GM12878 (cell line): ENCODE measurements around the gene DCTN5. TPM values are rescaled to one million over a fixed set of nuclear protein-coding genes. Genes with fewer than 3 reads are reported as not detected.

ENCODE experiments used
- ATAC-seq: fragments of 200-7000 bp; cut with Tn5 transposase; 3 replicates; pipeline ENCODE4 v1.9.1; 2020; ENCODE audit warnings: mild to moderate bottlenecking, moderate library complexity
- BruUV-seq: library from RNA; stranded (reverse); fragments of 400-500 nt; replicated peaks from 2 replicates; lab custom pipeline; 2021; lab: Mats Ljungman, UMichigan
- CTCF ChIA-PET: fragments of 300-600 bp; sonication (Branson Sonifier 250); formaldehyde crosslinking; extraction: SDS; loops from one replicate; lab custom pipeline; 2021; ENCODE audit warnings: inconsistent platforms; lab: Yijun Ruan, JAX
- POLR2A ChIA-PET: fragments of 350-600 bp; formaldehyde crosslinking; extraction: SDS; loops from one replicate; lab custom pipeline; 2021; ENCODE audit warnings: inconsistent platforms; lab: Charles Lee
- RAD21 ChIA-PET: fragments of 300-600 bp; sonication (Branson Sonifier 250); formaldehyde crosslinking; loops from one replicate; lab custom pipeline; 2023; ENCODE audit warnings: antibody characterized with exemption; ENCODE audit not compliant: unreplicated experiment; lab: Charles Lee
- SMC1A ChIA-PET: fragments of 300-600 bp; sonication (Branson Sonifier 250); formaldehyde crosslinking; loops from one replicate; lab custom pipeline; 2023; ENCODE audit not compliant: unreplicated experiment, uncharacterized antibody; lab: Charles Lee
- DNase-seq: peaks from one replicate; pipeline ENCODE4 v3.0.0-alpha.2; 2011; ENCODE audit warnings: low read depth, low spot score
- FAIRE-seq: peaks from 3 replicates; lab custom pipeline; 2011; peaks lifted over from hg19 to GRCh38; lab: Jason Lieb, UNC
- H2AFZ ChIP-seq: 2 replicates; pipeline ENCODE4 v1.6.0; 2011; ENCODE audit warnings: low read depth, low read length, control low read depth; ENCODE audit not compliant: control insufficient read depth
- H3K27ac ChIP-seq: 2 replicates; pipeline ENCODE4 v1.5.1; 2011; ENCODE audit warnings: control low read depth; ENCODE audit not compliant: control insufficient read depth, insufficient read depth
- H3K27me3 ChIP-seq, 2 experiments: replicated peaks in 1 of 2; 2 replicates each; pipeline versions ENCODE4 v1.6.0 to v1.6.1; 2011; ENCODE audit warnings: low read length in 1 of 2; ENCODE audit not compliant: control insufficient read depth in 2 of 2, insufficient read depth in 2 of 2
- H3K36me3 ChIP-seq, 2 experiments: 2 replicates each; pipeline ENCODE4 v1.5.1; 2011; ENCODE audit warnings: low read length in 1 of 2; ENCODE audit not compliant: control insufficient read depth in 2 of 2, insufficient read depth in 2 of 2
- H3K4me1 ChIP-seq: 2 replicates; pipeline ENCODE4 v1.6.1; 2011; ENCODE audit warnings: mild to moderate bottlenecking, low read length, moderate library complexity, mixed read lengths; ENCODE audit not compliant: control insufficient read depth, insufficient read depth
- H3K4me2 ChIP-seq: 2 replicates; pipeline ENCODE4 v1.6.0; 2011; ENCODE audit warnings: control low read depth; ENCODE audit not compliant: control insufficient read depth, insufficient read depth
- H3K4me3 ChIP-seq: fragments of 200-600 bp; sonication (generic); 2 replicates; pipeline ENCODE4 v1.5.1; 2016
- H3K79me2 ChIP-seq: 2 replicates; pipeline ENCODE4 v1.6.0; 2011; ENCODE audit warnings: low read length; ENCODE audit not compliant: control insufficient read depth, insufficient read depth
- H3K9ac ChIP-seq: 2 replicates; pipeline ENCODE4 v1.8.0; 2011; ENCODE audit warnings: low read length, control low read depth, mixed read lengths; ENCODE audit not compliant: control insufficient read depth, insufficient read depth
- H3K9me3 ChIP-seq: replicated peaks from 3 replicates; pipeline ENCODE4 v1.5.1; 2011; ENCODE audit warnings: mild to moderate bottlenecking, low read length; ENCODE audit not compliant: control insufficient read depth, insufficient read depth
- H4K20me1 ChIP-seq: 2 replicates; pipeline ENCODE4 v1.6.0; 2011; ENCODE audit not compliant: control insufficient read depth, insufficient read depth
- BRCA1 ChIP-seq: IDR thresholded peaks from 2 replicates; pipeline ENCODE4 v1.6.1; 2011; ENCODE audit warnings: low read depth, low read length, improper control_type of control experiment
- CBFB ChIP-seq: IDR thresholded peaks from 2 replicates; pipeline ENCODE4 v1.6.1; 2016; ENCODE audit warnings: antibody characterized with exemption, low read depth
- CBX3 ChIP-seq: fragments of 200-600 bp; sonication (generic); IDR thresholded peaks from 2 replicates; pipeline ENCODE4 v1.6.1; 2016; ENCODE audit warnings: low read depth, borderline replicate concordance
- CREM ChIP-seq: IDR thresholded peaks from 2 replicates; pipeline ENCODE4 v1.6.1; 2014; ENCODE audit warnings: antibody characterized with exemption, low read depth
- EP300 ChIP-seq, 2 experiments: fragments of 150-350 bp in 1 of 2; IDR thresholded peaks; 2 replicates each; pipeline ENCODE4 v1.6.1; 2011 to 2012; ENCODE audit warnings: low read depth in 2 of 2, low read length in 2 of 2, borderline replicate concordance in 1 of 2, improper control_type of control experiment in 1 of 2, inconsistent platforms in 1 of 2; ENCODE audit not compliant: control insufficient read depth in 1 of 2
- IKZF1 ChIP-seq: fragments of 450-650 bp; conservative IDR thresholded peaks from 2 replicates; pipeline ENCODE4 v1.6.1; 2017; ENCODE audit warnings: antibody characterized with exemption, mild to moderate bottlenecking
- IRF4 ChIP-seq: IDR thresholded peaks from 2 replicates; pipeline ENCODE4 v1.6.1; 2011; ENCODE audit warnings: low read depth, low read length
- MYC ChIP-seq: IDR thresholded peaks from 2 replicates; pipeline ENCODE4 v1.6.1; 2011; ENCODE audit warnings: mild to moderate bottlenecking, low read length, moderate library complexity, inconsistent platforms; ENCODE audit not compliant: insufficient read depth, insufficient replicate concordance, insufficient read length, severe bottlenecking
- RAD51 ChIP-seq: fragments of 450-650 bp; IDR thresholded peaks from 2 replicates; pipeline ENCODE4 v1.6.1; 2016; ENCODE audit warnings: moderate library complexity, mild to moderate bottlenecking, inconsistent platforms
- RELA ChIP-seq: fragments of 450-650 bp; IDR thresholded peaks from 2 replicates; pipeline ENCODE4 v1.8.0; 2014; ENCODE audit warnings: borderline replicate concordance; ENCODE audit not compliant: partially characterized antibody
- RUNX3 ChIP-seq: IDR thresholded peaks from 2 replicates; pipeline ENCODE4 v1.6.1; 2012; ENCODE audit warnings: low read length, inconsistent platforms
- SMARCA5 ChIP-seq: fragments of 450-650 bp; IDR thresholded peaks from 2 replicates; pipeline ENCODE4 v1.6.1; 2017; ENCODE audit warnings: mild to moderate bottlenecking
- SP1 ChIP-seq: IDR thresholded peaks from one replicate; pipeline ENCODE4 v1.6.1; 2011; ENCODE audit warnings: low read depth, low read length
- SREBF2 ChIP-seq: IDR thresholded peaks from 2 replicates; pipeline ENCODE4 v1.6.1; 2012; ENCODE audit warnings: mild to moderate bottlenecking, low read length
- TAF1 ChIP-seq: IDR thresholded peaks from 2 replicates; pipeline ENCODE4 v1.6.1; 2011; ENCODE audit warnings: mild to moderate bottlenecking, low read depth, low read length, borderline replicate concordance
- TARDBP ChIP-seq: IDR thresholded peaks from 2 replicates; pipeline ENCODE4 v1.6.1; 2016; ENCODE audit warnings: borderline replicate concordance
- WGBS: methylation state at CpG from one replicate; pipeline ENCODE4 v1.1.6; 2016; ENCODE audit warnings: low lambda C conversion rate; ENCODE audit not compliant: insufficient replicate concordance, insufficient coverage; ENCODE audit errors: missing lambda C conversion rate; 5-methylcytosine and 5-hydroxymethylcytosine counted together
- in situ Hi-C: fragments of 300-500 bp; cut with MboI; formaldehyde crosslinking; loops from 9 replicates; pipeline ENCODE4 v1.14.3; 2018; ENCODE audit warnings: mixed read lengths
- intact Hi-C: fragments of 100-400 bp; cut with micrococcal nuclease; formaldehyde crosslinking; loops from one replicate; pipeline ENCODE4 v1.14.2; 2022; ENCODE audit not compliant: unreplicated experiment
- polyA plus RNA-seq, 11 experiments: library from polyadenylated mRNA; depleted of rRNA in 4 of 11; unstranded in 6 of 11; stranded (reverse) in 5 of 11; fragments of >200 nt; fragmentation: Nextera tagmentation in 4 of 11; fragmentation: Illumina TruSeq in 1 of 11; extraction: Ambion mirVana in 4 of 11; extraction: Trizol in 1 of 11; gene quantifications; 1 replicate in 1 of 11; 2 replicates in 10 of 11; pipeline versions ENCODE4 v1.2.1 to v1.2.3, GENCODE V29; 2011 to 2016; ENCODE audit warnings: inconsistent platforms in 2 of 11, missing spikeins in 2 of 11, low read depth in 1 of 11
- total RNA-seq, 4 experiments: library from RNA; depleted of rRNA in 3 of 4; stranded (reverse); fragments of >200 nt in 3 of 4; fragmentation: Illumina TruSeq in 1 of 4; extraction: Trizol in 1 of 4; gene quantifications; 2 replicates each; pipeline versions ENCODE4 v1.2.1 to v1.2.3, GENCODE V29; 2013 to 2021
- TF ChIP-seq, protein P1 (sequence below): IDR thresholded peaks from 2 replicates; pipeline ENCODE4 v1.6.1; 2011; ENCODE audit warnings: mild to moderate bottlenecking, low read depth, low read length, moderate library complexity; ENCODE audit not compliant: insufficient replicate concordance
- TF ChIP-seq, protein P2 (sequence below): fragments of 450-650 bp; IDR thresholded peaks from 2 replicates; pipeline ENCODE4 v1.6.1; 2017; ENCODE audit warnings: mild to moderate bottlenecking

The DCTN5 gene
- total and polyA plus RNA-seq, 10 of the 15 experiments (the other 5 are each of a cell fraction or from before 2014, with no cell fraction given) = 49.1 to 153 (median 81.4) TPM

DNA sequence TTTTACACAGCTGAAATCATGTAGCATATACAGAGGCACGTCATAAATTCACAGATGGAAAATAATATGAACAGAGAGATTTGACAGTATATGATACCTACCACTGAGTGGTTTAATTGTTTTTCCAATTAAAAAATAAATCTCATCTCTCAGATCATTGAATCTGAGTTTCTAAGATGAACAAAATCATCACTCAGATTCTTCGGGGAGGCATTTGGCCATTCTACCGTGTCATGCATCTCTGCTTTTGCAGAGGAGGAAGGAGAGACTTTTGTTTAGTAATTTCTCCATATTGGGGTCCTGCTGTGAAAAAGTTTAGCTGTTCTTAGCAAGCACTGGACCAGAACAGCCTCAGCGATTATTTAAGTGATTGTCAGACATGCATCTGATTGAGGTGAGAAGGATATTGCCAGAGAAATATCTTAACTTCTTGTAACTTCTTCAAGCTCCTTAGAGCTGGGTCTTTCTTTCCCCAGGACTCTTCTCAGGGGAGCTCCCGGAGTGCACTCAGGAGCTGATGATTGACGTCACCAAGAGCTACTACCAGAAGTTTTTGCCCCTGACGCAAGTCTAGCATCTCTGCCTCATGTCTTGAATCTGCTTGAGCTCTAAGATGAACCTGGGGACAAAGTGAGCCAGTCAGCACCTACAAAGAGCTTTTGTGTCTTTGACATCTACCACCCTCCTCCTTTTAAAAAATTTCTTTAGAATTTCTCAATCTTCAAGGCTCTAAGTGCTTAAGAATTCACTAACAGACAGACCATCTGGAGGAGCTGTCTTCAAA, 25.5 kb downstream of the DCTN5 start (continued):
- TF ChIP-seq, protein P1, sequence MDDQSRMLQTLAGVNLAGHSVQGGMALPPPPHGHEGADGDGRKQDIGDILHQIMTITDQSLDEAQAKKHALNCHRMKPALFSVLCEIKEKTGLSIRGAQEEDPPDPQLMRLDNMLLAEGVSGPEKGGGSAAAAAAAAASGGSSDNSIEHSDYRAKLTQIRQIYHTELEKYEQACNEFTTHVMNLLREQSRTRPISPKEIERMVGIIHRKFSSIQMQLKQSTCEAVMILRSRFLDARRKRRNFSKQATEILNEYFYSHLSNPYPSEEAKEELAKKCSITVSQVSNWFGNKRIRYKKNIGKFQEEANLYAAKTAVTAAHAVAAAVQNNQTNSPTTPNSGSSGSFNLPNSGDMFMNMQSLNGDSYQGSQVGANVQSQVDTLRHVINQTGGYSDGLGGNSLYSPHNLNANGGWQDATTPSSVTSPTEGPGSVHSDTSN = no peak
- TF ChIP-seq RUNX3 = no peak
- TF ChIP-seq IRF4 = no peak

DNA sequence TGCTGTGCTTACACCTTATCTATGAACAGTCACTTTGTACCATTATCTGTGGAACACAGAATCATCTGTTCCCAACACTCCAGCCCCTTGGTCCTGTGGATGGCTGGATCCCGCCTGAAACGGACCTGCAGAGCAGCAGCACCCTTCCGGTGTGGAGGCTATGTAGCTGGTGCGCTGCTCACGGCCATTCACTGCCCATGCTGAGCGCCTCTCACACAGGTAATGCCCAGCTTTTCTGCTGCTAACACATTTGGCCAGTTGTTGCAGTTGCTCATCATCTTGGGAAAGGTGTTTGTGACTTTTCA, 26.0 kb downstream of the DCTN5 start:
- ChIA-PET SMC1A (interaction anchor here (0.9 to 1.1 kb wide), 3 partner anchors 22 to 136 kb away, joined by 3 read pairs; no protein-coding TSS in a partner anchor), POLR2A (no interaction called here)
- TF ChIP-seq, protein P1 = no peak
- TF ChIP-seq CBFB = no peak
- TF ChIP-seq BRCA1 = no peak
- TF ChIP-seq SREBF2 = no peak
- no peak for TF ChIP-seq RELA
- no peak for TF ChIP-seq SMARCA5
- TF ChIP-seq, protein P2, sequence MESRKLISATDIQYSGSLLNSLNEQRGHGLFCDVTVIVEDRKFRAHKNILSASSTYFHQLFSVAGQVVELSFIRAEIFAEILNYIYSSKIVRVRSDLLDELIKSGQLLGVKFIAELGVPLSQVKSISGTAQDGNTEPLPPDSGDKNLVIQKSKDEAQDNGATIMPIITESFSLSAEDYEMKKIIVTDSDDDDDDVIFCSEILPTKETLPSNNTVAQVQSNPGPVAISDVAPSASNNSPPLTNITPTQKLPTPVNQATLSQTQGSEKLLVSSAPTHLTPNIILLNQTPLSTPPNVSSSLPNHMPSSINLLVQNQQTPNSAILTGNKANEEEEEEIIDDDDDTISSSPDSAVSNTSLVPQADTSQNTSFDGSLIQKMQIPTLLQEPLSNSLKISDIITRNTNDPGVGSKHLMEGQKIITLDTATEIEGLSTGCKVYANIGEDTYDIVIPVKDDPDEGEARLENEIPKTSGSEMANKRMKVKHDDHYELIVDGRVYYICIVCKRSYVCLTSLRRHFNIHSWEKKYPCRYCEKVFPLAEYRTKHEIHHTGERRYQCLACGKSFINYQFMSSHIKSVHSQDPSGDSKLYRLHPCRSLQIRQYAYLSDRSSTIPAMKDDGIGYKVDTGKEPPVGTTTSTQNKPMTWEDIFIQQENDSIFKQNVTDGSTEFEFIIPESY = no peak
- no peak for TF ChIP-seq CREM
- TF ChIP-seq SP1 = no peak
- no peak for TF ChIP-seq MYC
- TF ChIP-seq TARDBP = no peak
- TF ChIP-seq RAD51 = no peak
- TF ChIP-seq CBX3 = no peak
- no peak for TF ChIP-seq TAF1
- no peak for TF ChIP-seq IKZF1
- TF ChIP-seq EP300 (IDR thresholded peaks at IDR 0.05; ENCODE audit: borderline replicate concordance in 1 of 2, control insufficient read depth in 1 of 2, low read depth in 2 of 2, low read length in 2 of 2) = no peak
- TF ChIP-seq, all 136 proteins: peak for 0
- intact Hi-C loops (no loop called here), in situ Hi-C loops (no loop called here)
- no peak overlapping the region for H3K27ac ChIP-seq
- no peaks in the 10 kb centered on the region for H3K9me3 ChIP-seq
- DNase-seq = no peak
- peaks cover 2% of the 10 kb centered on the region; the same call in 1 of the 2 replicates for H3K79me2 ChIP-seq
- no peaks in the 10 kb centered on the region for H3K27me3 ChIP-seq
- H3K4me1 ChIP-seq = peaks cover 26% of the 10 kb centered on the region
- H3K4me3 ChIP-seq = no peak overlapping the region
- no peak overlapping the region for H3K9ac ChIP-seq
- no peak for ATAC-seq
- CTCF ChIA-PET = interaction anchor here (0.9 to 5.1 kb wide), 2 partner anchors 11 to 16 kb away, joined by 3 to 26 read pairs; partner anchors contain the start of gene PLK1
- RAD21 ChIA-PET = no interaction called here
- no TSS peak for BruUV-seq
- no peak for FAIRE-seq
- no peak overlapping the region for H2AFZ ChIP-seq
- 98% methylated on average over 6 of the region's 6 CpGs for WGBS
- H3K36me3 ChIP-seq = peaks cover 13 to 23% of the 10 kb centered on the region in 2 experiments
- H4K20me1 ChIP-seq = peaks cover 6% of the 10 kb centered on the region; the same call in 1 of the 2 replicates
- no peak overlapping the region for H3K4me2 ChIP-seq
